GM18505 (cell line): ENCODE results near the gene TLX1.

ENCODE experiments used
- ATAC-seq: cut with Tn5 transposase; IDR thresholded peaks from one replicate; pipeline ENCODE4 v1.9.1; 2021; ENCODE audit not compliant: unreplicated experiment
- POLR2A ChIP-seq: IDR thresholded peaks from 4 replicates; pipeline ENCODE4 v1.6.1; 2011; ENCODE audit warnings: borderline replicate concordance; ENCODE audit not compliant: insufficient read depth, insufficient read length; ENCODE audit errors: extremely low read depth

Gene TLX1

GRCh38 chr10:101120884-101121653 lies 10.0 kb upstream of the TLX1 start:
- no peak for ATAC-seq
- no peak for TF ChIP-seq POLR2A

- ATAC-seq = no peak
Observed at GRCh38 chr10:101121654-101122031, 9.5 kb upstream of the TLX1 start.

GRCh38 chr10:101122270-101123084 lies 8.6 kb upstream of the TLX1 start:
- ATAC-seq = no peak
- TF ChIP-seq POLR2A = no peak

More at GRCh38 chr10:101121654-101122031, 9.5 kb upstream of the TLX1 start:
- no peak for TF ChIP-seq POLR2A

- no peak for TF ChIP-seq POLR2A
- no peak for ATAC-seq
Observed at GRCh38 chr10:101123085-101123814, 7.8 kb upstream of the TLX1 start.

GRCh38 chr10:101123815-101124617 lies 7.1 kb upstream of the TLX1 start:
- no peak for TF ChIP-seq POLR2A
- no peak for ATAC-seq

- TF ChIP-seq POLR2A = no peak
- ATAC-seq = no peak
Observed at GRCh38 chr10:101124933-101125332, 6.2 kb upstream of the TLX1 start.

GRCh38 chr10:101126684-101127628 lies 4.1 kb upstream of the TLX1 start:
- no peak for TF ChIP-seq POLR2A
- ATAC-seq = no peak

- no peak for ATAC-seq
- TF ChIP-seq POLR2A = no peak
Observed at GRCh38 chr10:101130141-101130540, 959 bp upstream of the TLX1 start.

- no peak for ATAC-seq
- TF ChIP-seq POLR2A = no peak
Observed at GRCh38 chr10:101131962-101132635, 999 bp downstream of the TLX1 start.

GRCh38 chr10:101132636-101133473 lies 1.8 kb downstream of the TLX1 start:
- no peak for ATAC-seq
- no peak for TF ChIP-seq POLR2A

GRCh38 chr10:101133489-101134298 lies 2.6 kb downstream of the TLX1 start:
- no peak for TF ChIP-seq POLR2A
- ATAC-seq = no peak
